Esophagus (tissue), 2 donors: ENCODE data around the gene PRSS22. TPM values are rescaled to one million over a fixed set of nuclear protein-coding genes. Genes with fewer than 3 reads are reported as not detected.

Source experiments
- H3K27ac ChIP-seq, 2 donors: one replicate each; pipeline ENCODE4 v1.5.1; 2013; ENCODE audit warnings: low read depth in 2 of 2, mild to moderate bottlenecking in 2 of 2, inconsistent platforms in 1 of 2, low read length in 1 of 2, moderate library complexity in 1 of 2
- H3K27me3 ChIP-seq, 2 donors: one replicate each; pipeline ENCODE4 v1.6.1; 2013; ENCODE audit warnings: low read length in 2 of 2, control low read depth in 1 of 2, mild to moderate bottlenecking in 1 of 2; ENCODE audit not compliant: insufficient read depth in 2 of 2, control insufficient read depth in 1 of 2
- H3K36me3 ChIP-seq, 2 donors: one replicate each; pipeline ENCODE4 v1.6.1; 2013; ENCODE audit warnings: low read length in 1 of 2; ENCODE audit not compliant: control insufficient read depth in 2 of 2, insufficient read depth in 2 of 2
- H3K4me1 ChIP-seq, 2 donors: one replicate each; pipeline ENCODE4 v1.6.1; 2013; ENCODE audit warnings: low read length in 1 of 2; ENCODE audit not compliant: control insufficient read depth in 2 of 2, insufficient read depth in 2 of 2
- H3K4me3 ChIP-seq, 2 donors: one replicate each; pipeline ENCODE4 v1.5.1; 2013; ENCODE audit warnings: low read length in 2 of 2, mild to moderate bottlenecking in 2 of 2, low read depth in 1 of 2, moderate library complexity in 1 of 2
- H3K9me3 ChIP-seq, 2 donors: one replicate each; pipeline ENCODE4 v1.6.1; 2013; ENCODE audit warnings: mild to moderate bottlenecking in 2 of 2, low read depth in 1 of 2, low read length in 1 of 2, moderate library complexity in 1 of 2; ENCODE audit not compliant: control insufficient read depth in 2 of 2, insufficient read depth in 1 of 2
- WGBS, 2 donors: extraction: QIAGEN DNeasy Blood & Tissue Kit; methylation state at CpG; one replicate each; pipeline ENCODE4 v1.1.7; 2013; 5-methylcytosine and 5-hydroxymethylcytosine counted together
- polyA plus RNA-seq, 2 donors: library from polyadenylated mRNA; stranded (reverse); fragments of 200-250 nt; gene quantifications; one replicate each; pipeline ENCODE4 v1.2.3, GENCODE V29; 2013
- donor health status: healthy with polysubstance abuse.
- donor health status: Bipolar disorder and iron deficiency.

The PRSS22 gene
- polyA plus RNA-seq, 2 donors: 109 to 281 TPM

DNA sequence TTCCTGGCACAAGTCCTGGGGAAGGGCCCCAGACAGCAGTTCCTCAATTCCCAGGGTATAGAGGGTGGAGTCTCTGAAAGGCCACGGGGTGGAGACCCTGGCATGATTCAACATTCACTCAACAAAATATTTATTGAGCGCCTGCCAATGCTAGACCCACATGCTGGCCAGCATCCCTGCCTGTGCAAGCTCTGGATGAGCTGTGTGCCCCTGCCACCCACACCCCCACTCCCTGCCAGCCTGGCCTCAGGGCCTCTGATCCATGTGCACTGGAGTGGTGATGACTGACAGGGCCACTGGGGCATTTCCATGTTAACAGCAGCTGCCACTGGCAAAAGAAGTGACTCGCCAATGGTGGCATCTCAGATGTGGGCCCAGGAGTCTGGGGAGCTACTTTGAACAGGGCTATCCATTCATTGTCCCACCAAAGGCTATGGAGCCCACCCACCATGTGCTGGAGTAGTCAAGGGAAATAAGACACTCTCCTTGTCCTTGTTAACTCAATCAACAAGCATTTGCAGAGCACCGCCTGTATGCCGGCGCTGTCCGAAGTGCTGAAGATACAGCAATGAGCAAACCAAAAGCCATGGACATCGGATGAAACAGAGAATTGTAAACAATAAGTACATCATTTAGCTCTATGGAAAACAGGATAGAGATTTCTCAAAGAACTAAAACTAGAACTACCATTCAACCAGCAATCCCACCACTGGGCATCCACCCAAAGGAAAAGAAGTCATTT lies 3.0 kb upstream of the PRSS22 start:
- Histone ChIP-seq H3K27ac (no peak overlapping the region), H3K27me3 (no peaks in the 10 kb centered on the region), H3K4me1 (peaks cover 0 to 9% of the 10 kb centered on the region in 2 donors), H3K9me3 (peaks cover 4 to 5% of the 10 kb centered on the region in 2 donors), H3K4me3 (no peak overlapping the region), H3K36me3 (peaks cover 0 to 5% of the 10 kb centered on the region in 2 donors)
- 77 to 80% methylated on average over 8 of the region's 8 CpGs for WGBS, 2 donors

DNA sequence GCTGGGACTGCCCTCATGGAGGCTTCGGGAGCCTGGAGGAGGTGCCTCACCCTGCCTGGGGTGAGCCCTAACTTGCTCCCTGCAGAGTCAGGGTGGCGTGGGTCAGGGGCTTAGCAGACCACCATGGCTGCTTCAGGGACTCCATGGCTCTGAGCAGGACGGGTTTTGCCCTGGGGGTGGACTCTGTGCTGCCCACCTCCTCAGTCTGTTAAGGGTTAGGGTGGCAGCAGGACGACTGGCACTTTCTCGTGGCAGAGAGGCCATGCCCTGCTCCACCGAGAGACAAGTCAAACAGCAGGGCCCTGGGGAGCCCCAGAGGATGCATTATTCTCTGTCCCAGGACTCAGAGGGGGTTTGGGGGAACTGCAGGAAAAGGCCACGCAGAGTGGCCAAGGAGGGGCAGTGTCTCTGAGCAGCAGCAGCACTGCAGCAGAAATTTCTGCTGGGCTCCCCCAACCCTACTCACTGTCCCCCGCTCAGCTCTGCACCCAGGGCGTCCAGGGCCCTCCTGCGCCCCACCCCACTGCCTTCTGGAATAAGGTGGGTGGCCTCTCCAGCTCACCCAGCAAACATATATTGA lies 1.8 kb upstream of the PRSS22 start:
- peaks cover 0 to 7% of the 10 kb centered on the region in 2 donors for H3K36me3 ChIP-seq
- H3K4me1 ChIP-seq: peaks cover 0 to 12% of the 10 kb centered on the region in 2 donors
- H3K27me3 ChIP-seq: no peaks in the 10 kb centered on the region
- H3K27ac ChIP-seq: no peak overlapping the region
- WGBS, 2 donors: 75 to 80% methylated on average over 10 of the region's 10 CpGs
- H3K9me3 ChIP-seq: peaks cover 4 to 5% of the 10 kb centered on the region in 2 donors
- no peak overlapping the region for H3K4me3 ChIP-seq

DNA sequence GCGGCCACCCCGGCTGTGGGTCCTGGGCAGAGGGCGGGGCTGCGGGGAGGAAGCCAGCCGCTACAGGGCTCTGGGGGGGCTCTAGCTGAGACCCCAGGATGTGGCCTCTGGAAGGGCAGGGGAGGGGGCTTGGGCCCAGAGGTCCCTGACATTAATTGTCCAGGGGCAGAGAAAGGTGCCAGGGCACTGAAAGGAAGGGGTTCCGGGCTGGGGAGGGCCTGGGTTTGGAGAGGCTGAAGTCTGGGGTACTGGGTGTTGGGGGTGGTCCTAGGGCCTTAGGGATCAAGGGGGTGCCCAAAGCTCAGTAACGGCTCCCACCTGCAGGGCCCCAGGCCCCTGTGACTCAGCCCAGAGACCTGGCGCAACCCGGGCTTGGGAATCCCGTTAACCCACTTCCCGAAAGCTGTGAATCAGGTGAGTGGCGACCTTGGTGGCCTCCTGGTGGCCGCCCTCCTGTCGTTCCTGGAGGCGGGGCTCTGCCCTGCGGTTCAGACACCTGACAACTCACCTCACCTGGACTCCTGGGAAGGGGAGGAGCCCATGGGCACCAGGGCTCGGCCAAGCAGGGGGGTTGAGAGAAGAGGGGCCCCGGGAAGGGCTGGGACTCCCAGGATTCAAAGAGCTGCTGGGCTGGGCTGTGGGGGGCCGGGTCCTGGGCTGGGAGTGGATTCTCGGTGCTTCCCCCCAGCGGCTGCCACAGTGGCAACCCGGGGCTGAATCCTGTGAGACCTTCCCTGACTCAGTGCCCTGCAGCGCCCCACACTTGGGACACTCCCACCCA lies 465 bp upstream of the PRSS22 start:
- peaks cover 5 to 6% of the 10 kb centered on the region in 2 donors for H3K9me3 ChIP-seq
- peak overlapping the region; percentile 94 to 95 for H3K27ac ChIP-seq
- H3K4me3 ChIP-seq: peak overlapping the region; percentile 71 to 73
- H3K36me3 ChIP-seq: peaks cover 0 to 12% of the 10 kb centered on the region in 2 donors
- H3K27me3 ChIP-seq: no peaks in the 10 kb centered on the region
- peaks cover 0 to 16% of the 10 kb centered on the region in 2 donors for H3K4me1 ChIP-seq
- WGBS, 2 donors: 8 to 12% methylated on average over 21 to 23 of the region's 23 CpGs

GRCh38 chr16:2856686-2857450 lies 1.1 kb downstream of the PRSS22 start:
- peak overlapping the region; percentile 71 to 73 for H3K4me3 ChIP-seq
- WGBS, 2 donors: 80 to 87% methylated on average over 20 to 24 of the region's 24 CpGs
- peaks cover 0 to 18% of the 10 kb centered on the region in 2 donors for H3K36me3 ChIP-seq
- H3K4me1 ChIP-seq: peaks cover 0 to 16% of the 10 kb centered on the region in 2 donors
- H3K27me3 ChIP-seq: no peaks in the 10 kb centered on the region
- H3K9me3 ChIP-seq: peaks cover 5 to 6% of the 10 kb centered on the region in 2 donors
- H3K27ac ChIP-seq: peak overlapping the region; percentile 94 to 95

GRCh38 chr16:2856061-2856670 lies 1.8 kb downstream of the PRSS22 start:
- peaks cover 0 to 18% of the 10 kb centered on the region in 2 donors for H3K36me3 ChIP-seq
- H3K27ac ChIP-seq: peak overlapping the region; percentile 94 to 95
- H3K27me3 ChIP-seq: no peaks in the 10 kb centered on the region
- H3K9me3 ChIP-seq: peaks cover 5 to 6% of the 10 kb centered on the region in 2 donors
- H3K4me3 ChIP-seq: peak overlapping the region; percentile 71 to 73
- WGBS, 2 donors: 84% methylated on average over 14 of the region's 14 CpGs
- peaks cover 0 to 16% of the 10 kb centered on the region in 2 donors for H3K4me1 ChIP-seq

GRCh38 chr16:2855536-2855935 lies 2.4 kb downstream of the PRSS22 start:
- H3K27ac ChIP-seq: peak overlapping the region; percentile 74 to 95
- H3K27me3 ChIP-seq: no peaks in the 10 kb centered on the region
- H3K9me3 ChIP-seq: peaks cover 1 to 2% of the 10 kb centered on the region in 2 donors
- peaks cover 0 to 18% of the 10 kb centered on the region in 2 donors for H3K36me3 ChIP-seq
- 59 to 60% methylated on average over 6 of the region's 6 CpGs for WGBS, 2 donors
- H3K4me3 ChIP-seq: peak overlapping the region; percentile 18 to 71
- H3K4me1 ChIP-seq: peaks cover 0 to 16% of the 10 kb centered on the region in 2 donors

DNA sequence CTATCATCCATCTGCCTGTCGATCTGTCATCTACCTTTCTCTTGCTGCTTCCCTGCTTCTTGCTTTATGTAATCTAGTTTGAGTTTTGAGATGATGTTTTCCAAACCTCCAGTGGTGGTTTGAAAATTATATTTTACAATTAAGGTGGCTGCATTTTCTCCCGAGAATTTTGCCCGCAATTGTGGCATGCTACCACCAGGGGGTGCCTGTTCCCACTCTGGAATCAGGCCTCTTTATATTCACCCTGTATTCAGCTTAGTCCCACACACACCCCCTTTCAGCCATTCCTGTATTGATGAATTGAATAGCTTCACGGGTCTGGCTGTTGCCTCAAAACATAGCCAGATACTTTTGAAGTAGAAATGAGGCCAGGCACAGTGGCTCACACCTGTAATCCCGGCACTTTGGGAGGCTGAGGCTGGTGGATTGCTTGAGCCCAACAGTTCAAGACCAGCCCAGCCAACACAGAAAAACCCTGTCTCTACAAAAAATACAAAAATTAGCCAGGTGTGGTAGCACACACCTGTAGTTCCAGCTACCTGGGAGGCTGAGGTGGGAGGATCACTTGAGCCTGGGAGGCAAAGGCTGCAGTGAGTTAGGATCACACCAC lies 3.2 kb downstream of the PRSS22 start:
- WGBS, 2 donors: 71 to 81% methylated on average over 5 of the region's 5 CpGs
- Histone ChIP-seq H3K36me3 (peaks cover 0 to 18% of the 10 kb centered on the region in 2 donors), H3K4me1 (peaks cover 0 to 19% of the 10 kb centered on the region in 2 donors), H3K27me3 (no peaks in the 10 kb centered on the region), H3K4me3 (no peak overlapping the region), H3K27ac (no peak overlapping the region), H3K9me3 (peaks cover 0 to 2% of the 10 kb centered on the region in 2 donors)

- Histone ChIP-seq H3K36me3 (peaks cover 0 to 16% of the 10 kb centered on the region in 2 donors), H3K27me3 (no peaks in the 10 kb centered on the region), H3K9me3 (peaks cover 0 to 2% of the 10 kb centered on the region in 2 donors), H3K4me3 (no peak overlapping the region), H3K27ac (no peak overlapping the region), H3K4me1 (peaks cover 0 to 19% of the 10 kb centered on the region in 2 donors)
- WGBS, 2 donors: 84 to 86% methylated on average over 18 of the region's 18 CpGs
Observed at GRCh38 chr16:2853531-2854073, 4.4 kb downstream of the PRSS22 start.
